CD8-positive, alpha-beta memory T cell (primary cell): ENCODE data around the gene KCNH3. TPM values are rescaled to one million over a fixed set of nuclear protein-coding genes. Genes with fewer than 3 reads are reported as not detected.
A peak's percentile ranks its signal among the peaks of the same experiment; 100 is the strongest.

Experiments
- CTCF ChIA-PET: fragments of 350-600 bp; sonication (Branson Sonifier 250); formaldehyde crosslinking; loops from one replicate; lab custom pipeline; 2021; ENCODE audit warnings: antibody characterized with exemption; lab: Charles Lee
- POLR2A ChIA-PET: fragments of 350-600 bp; sonication (Branson Sonifier 250); formaldehyde crosslinking; loops from one replicate; lab custom pipeline; 2021; ENCODE audit warnings: antibody characterized with exemption; lab: Charles Lee
- DNase-seq, 5 donors: peaks; one replicate each; pipeline versions ENCODE4 v3.0.0 to v3.0.0-alpha.2; 2020 to 2022; ENCODE audit warnings: mixed read lengths in 1 of 5
- H3K27ac ChIP-seq: one replicate; pipeline ENCODE4 v1.7.0; 2013; ENCODE audit warnings: low read depth, mild to moderate bottlenecking, low read length, moderate library complexity
- H3K27me3 ChIP-seq: 2 replicates; pipeline ENCODE4 v1.7.0; 2013; ENCODE audit warnings: low read length, mild to moderate bottlenecking; ENCODE audit not compliant: insufficient read depth, poor library complexity, severe bottlenecking
- H3K36me3 ChIP-seq: 2 replicates; pipeline ENCODE4 v1.7.0; 2013; ENCODE audit warnings: mild to moderate bottlenecking, low read length, moderate library complexity; ENCODE audit not compliant: insufficient read depth
- H3K4me1 ChIP-seq: 2 replicates; pipeline ENCODE4 v1.7.0; 2013; ENCODE audit warnings: mild to moderate bottlenecking, low read length, moderate library complexity; ENCODE audit not compliant: insufficient read depth
- H3K4me3 ChIP-seq: 2 replicates; pipeline ENCODE4 v1.7.0; 2013; ENCODE audit warnings: mild to moderate bottlenecking, low read length
- H3K9me3 ChIP-seq: 2 replicates; pipeline ENCODE4 v1.7.0; 2013; ENCODE audit warnings: mild to moderate bottlenecking, low read length
- H3K27ac Mint-ChIP-seq, 8 donors: one replicate each; pipeline ENCODE4 v1.8.0; 2020 to 2021; ENCODE audit warnings: mixed read lengths in 8 of 8, mild to moderate bottlenecking in 6 of 8, inconsistent platforms in 3 of 8, moderate library complexity in 3 of 8
- H3K27me3 Mint-ChIP-seq, 2 donors: one replicate each; pipeline ENCODE4 v1.8.0; 2020 to 2021; ENCODE audit warnings: mixed read lengths in 2 of 2, mild to moderate bottlenecking in 1 of 2, moderate library complexity in 1 of 2
- H3K36me3 Mint-ChIP-seq, 3 donors: one replicate each; pipeline ENCODE4 v1.8.0; 2020 to 2021; ENCODE audit warnings: mixed read lengths in 3 of 3, inconsistent platforms in 1 of 3, mild to moderate bottlenecking in 1 of 3
- H3K4me1 Mint-ChIP-seq, 3 donors: one replicate each; pipeline ENCODE4 v1.8.0; 2020 to 2021; ENCODE audit warnings: mixed read lengths in 3 of 3, inconsistent platforms in 1 of 3, mild to moderate bottlenecking in 1 of 3
- H3K4me3 Mint-ChIP-seq, 7 donors: one replicate each; pipeline ENCODE4 v1.8.0; 2020 to 2021; ENCODE audit warnings: mixed read lengths in 7 of 7, mild to moderate bottlenecking in 6 of 7, moderate library complexity in 4 of 7, inconsistent platforms in 2 of 7
- H3K9me3 Mint-ChIP-seq, 5 donors: one replicate each; pipeline ENCODE4 v1.8.0; 2020 to 2022; ENCODE audit warnings: mixed read lengths in 5 of 5, mild to moderate bottlenecking in 3 of 5, moderate library complexity in 2 of 5, inconsistent platforms in 1 of 5
- polyA plus RNA-seq: library from polyadenylated mRNA; unstranded; fragments of 300-500 nt; fragmentation: Illumina TruSeq; gene quantifications from one replicate; pipeline ENCODE4 v1.2.3, GENCODE V29; 2021
- total RNA-seq, 2 experiments: library from RNA; stranded (reverse); gene quantifications; one replicate each; pipeline ENCODE4 v1.2.3, GENCODE V29; 2021

Gene KCNH3
- total and polyA plus RNA-seq, 3 experiments from 2014 or later = 1.4 to 3.1 (median 2.5) TPM

DNA sequence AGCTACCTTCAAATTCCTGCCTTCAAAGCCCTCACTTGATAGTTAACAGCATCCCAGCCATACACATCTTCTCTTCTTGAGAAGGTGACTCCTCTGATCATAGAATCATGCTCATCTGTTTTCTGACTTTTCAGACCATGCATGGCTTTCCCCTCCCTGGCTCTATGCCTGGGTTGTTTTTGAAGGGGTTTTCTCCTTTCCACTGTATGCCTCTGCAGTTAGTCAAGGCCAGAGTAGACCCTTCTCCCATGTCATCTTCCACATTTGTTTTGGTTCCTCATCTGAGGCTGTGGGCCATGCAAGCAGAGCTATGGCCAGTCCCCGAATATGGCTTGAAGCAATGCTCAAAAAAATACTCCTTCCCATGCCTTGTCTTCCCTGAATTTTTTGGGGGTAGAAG is 43.4 kb downstream of the KCNH3 start:
- Mint-ChIP-seq H3K27me3 (no peaks in the 10 kb centered on the region), H3K27ac (no peak overlapping the region), H3K4me3 (no peak overlapping the region), H3K4me1 (peaks cover 5 to 11% (median 9%) of the 10 kb centered on the region in 3 donors), H3K36me3 (peaks cover 0 to 46% (median 10%) of the 10 kb centered on the region in 3 donors), H3K9me3 (no peaks in the 10 kb centered on the region)
- Histone ChIP-seq H3K9me3 (no peaks in the 10 kb centered on the region), H3K4me3 (no peak overlapping the region), H3K27me3 (no peaks in the 10 kb centered on the region), H3K36me3 (no peaks in the 10 kb centered on the region), H3K4me1 (peaks cover 8% of the 10 kb centered on the region), H3K27ac (no peak overlapping the region)
- no peak for DNase-seq
- POLR2A ChIA-PET = no interaction called here
- CTCF ChIA-PET = interaction anchor here (1.0 to 2.2 kb wide), 4 partner anchors 15 to 81 kb away, joined by 3 to 8 read pairs (median 4); no protein-coding TSS in a partner anchor

DNA sequence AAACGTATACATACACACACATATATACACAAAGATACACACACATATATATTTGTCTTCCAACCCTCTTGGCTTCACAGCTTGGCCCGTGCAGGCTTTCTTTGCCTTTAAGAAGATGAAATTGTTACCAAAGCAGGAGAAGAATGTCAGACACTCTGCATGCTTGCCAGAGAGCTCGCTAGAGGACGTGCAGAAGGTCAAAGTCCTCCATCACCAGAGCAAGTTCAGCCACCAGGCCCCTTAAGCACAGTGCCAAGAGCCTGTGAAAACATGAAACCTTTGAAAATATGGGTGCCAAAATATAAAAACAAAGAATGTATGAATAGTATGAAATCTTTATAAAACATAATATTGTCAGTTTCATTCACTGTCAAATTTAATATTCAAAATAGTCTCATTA is 44.0 kb downstream of the KCNH3 start:
- no peaks in the 10 kb centered on the region for H3K27me3 ChIP-seq
- DNase-seq = no peak
- no peaks in the 10 kb centered on the region for H3K27me3 Mint-ChIP-seq
- H3K27ac ChIP-seq = no peak overlapping the region
- CTCF ChIA-PET = interaction anchor here (1.0 kb wide), 1 partner anchor 16 kb away, joined by 3 read pairs; no protein-coding TSS in a partner anchor
- H3K4me1 Mint-ChIP-seq = peaks cover 5 to 11% (median 5%) of the 10 kb centered on the region in 3 donors
- H3K36me3 ChIP-seq = no peaks in the 10 kb centered on the region
- H3K4me3 Mint-ChIP-seq = no peak overlapping the region
- H3K9me3 Mint-ChIP-seq = no peaks in the 10 kb centered on the region
- H3K27ac Mint-ChIP-seq = no peak overlapping the region
- H3K4me1 ChIP-seq = peaks cover 8% of the 10 kb centered on the region
- H3K4me3 ChIP-seq = no peak overlapping the region
- H3K36me3 Mint-ChIP-seq = peaks cover 0 to 41% (median 10%) of the 10 kb centered on the region in 3 donors
- POLR2A ChIA-PET = no interaction called here
- no peaks in the 10 kb centered on the region for H3K9me3 ChIP-seq

DNA sequence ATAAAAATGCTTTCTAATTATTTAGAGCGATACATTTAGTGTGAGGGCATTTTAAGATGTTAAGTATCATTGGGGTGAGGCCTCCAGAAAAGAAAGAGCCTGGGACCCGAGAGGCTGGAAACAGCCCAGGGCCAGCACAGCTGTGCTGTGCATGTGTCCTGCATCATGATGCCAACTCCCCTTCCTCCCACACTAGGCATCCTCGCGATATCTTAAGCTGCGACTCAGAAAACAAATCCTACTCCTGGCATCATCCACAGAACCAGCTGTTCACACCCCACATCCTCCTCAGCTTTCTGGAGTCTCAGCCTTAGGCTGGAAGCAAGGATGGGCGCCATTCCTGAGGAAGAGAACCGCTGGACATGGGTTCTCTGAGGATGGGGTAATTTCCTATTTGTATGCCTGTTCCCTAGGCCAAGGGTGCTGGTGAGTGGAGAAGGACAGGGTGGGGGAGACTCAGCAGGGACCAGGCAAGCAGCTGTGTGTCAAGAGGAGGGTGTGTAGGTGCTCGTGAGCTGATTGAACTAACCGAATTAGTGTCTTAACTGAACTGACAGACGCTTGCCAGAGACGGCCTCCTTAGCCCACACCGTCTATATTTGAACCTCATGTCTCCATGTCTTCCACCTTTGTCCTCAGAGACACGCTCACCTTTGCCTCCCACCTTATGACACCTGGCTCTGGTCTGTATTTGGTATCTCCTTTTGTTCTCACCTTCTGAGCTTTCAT is 44.7 kb downstream of the KCNH3 start:
- Histone ChIP-seq H3K27ac (no peak overlapping the region), H3K4me1 (peaks cover 8% of the 10 kb centered on the region), H3K4me3 (no peak overlapping the region), H3K27me3 (no peaks in the 10 kb centered on the region), H3K9me3 (no peaks in the 10 kb centered on the region), H3K36me3 (no peaks in the 10 kb centered on the region)
- H3K9me3 Mint-ChIP-seq = no peaks in the 10 kb centered on the region
- H3K4me1 Mint-ChIP-seq = peaks cover 4 to 11% (median 5%) of the 10 kb centered on the region in 3 donors
- peak overlapping the region in 1 of 8 donors; percentile 73 for H3K27ac Mint-ChIP-seq
- ChIA-PET POLR2A (no interaction called here), CTCF (no interaction called here)
- H3K4me3 Mint-ChIP-seq = no peak overlapping the region
- DNase-seq = no peak
- peaks cover 0 to 39% (median 9%) of the 10 kb centered on the region in 3 donors for H3K36me3 Mint-ChIP-seq
- no peaks in the 10 kb centered on the region for H3K27me3 Mint-ChIP-seq

DNA sequence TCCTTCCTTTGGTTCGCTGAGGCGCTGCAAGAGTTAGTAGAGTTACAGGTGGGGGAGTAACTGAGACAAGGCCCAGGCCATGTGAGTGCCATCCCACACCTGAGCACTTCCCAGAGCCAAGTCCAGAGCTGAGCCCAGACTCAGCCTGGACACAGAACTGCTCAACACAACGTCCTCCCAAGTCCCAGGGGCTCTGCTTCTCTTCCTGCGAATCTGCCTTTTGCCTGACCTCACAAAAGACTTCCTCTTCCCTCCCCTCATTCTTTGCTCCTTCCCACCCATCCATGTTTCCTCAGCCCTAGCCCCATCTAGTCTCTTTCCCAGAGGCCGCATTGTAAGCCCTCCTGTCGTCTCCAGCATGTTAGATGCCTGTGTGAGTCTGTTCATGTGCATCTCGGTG is 45.8 kb downstream of the KCNH3 start:
- Mint-ChIP-seq H3K27ac (peak overlapping the region in 2 of 8 donors; percentile 40 to 47), H3K4me1 (peaks cover 4 to 11% (median 5%) of the 10 kb centered on the region in 3 donors), H3K9me3 (no peaks in the 10 kb centered on the region), H3K27me3 (no peaks in the 10 kb centered on the region), H3K36me3 (peaks cover 0 to 39% (median 10%) of the 10 kb centered on the region in 3 donors), H3K4me3 (no peak overlapping the region)
- Histone ChIP-seq H3K9me3 (no peaks in the 10 kb centered on the region), H3K36me3 (no peaks in the 10 kb centered on the region), H3K27ac (no peak overlapping the region), H3K4me1 (peaks cover 8% of the 10 kb centered on the region), H3K4me3 (no peak overlapping the region), H3K27me3 (no peaks in the 10 kb centered on the region)
- POLR2A ChIA-PET = no interaction called here
- DNase-seq = no peak
- CTCF ChIA-PET = interaction anchor here (1.3 kb wide), 1 partner anchor 38 kb away, joined by 3 read pairs; the partner anchor contains the start of gene PRPF40B

DNA sequence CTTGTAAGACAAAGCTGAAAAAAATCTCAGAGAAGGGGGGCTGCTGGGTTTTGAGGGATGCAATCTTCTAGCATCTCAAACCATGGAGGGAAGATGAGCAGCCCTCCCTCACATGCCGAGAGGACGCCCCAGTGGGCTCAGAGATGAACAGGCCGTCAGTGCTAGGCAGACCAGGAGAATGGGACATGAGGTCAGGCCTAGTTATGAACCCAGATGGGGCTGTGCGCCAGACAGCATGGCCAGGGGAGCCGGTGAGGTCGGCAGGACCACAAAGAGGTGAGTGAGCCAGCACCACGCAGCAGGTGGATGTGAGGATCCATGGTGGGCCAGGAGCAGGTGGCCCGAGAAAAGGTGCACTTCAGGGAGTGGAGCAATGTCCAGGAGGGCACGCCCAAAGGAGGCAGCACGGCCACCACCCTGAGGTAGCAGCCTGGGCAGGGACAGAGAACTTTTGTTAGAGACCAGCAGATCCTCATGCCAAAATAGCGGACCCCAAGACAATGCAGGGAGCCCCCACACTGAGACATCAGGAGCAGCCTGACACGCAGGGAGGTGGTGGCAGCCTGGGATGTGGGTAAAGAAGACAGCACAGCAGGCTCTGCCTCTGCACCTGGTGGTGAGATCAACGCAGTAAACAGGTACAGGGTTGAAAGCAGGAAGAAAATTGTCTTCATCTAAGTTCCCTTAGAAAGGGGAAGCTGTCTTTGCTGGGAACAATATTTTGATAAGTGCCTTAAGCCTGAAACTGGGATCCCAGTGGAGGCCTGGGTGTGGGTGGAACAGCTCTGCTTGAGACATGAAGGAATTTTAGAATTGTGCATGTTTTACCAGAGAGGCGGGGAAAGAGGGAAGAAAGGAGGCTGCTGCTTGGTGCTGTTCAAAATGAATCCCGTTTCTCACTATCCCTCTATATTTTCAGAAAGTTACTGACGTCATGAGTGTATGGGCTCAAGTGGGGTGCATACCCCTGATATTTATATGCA is 46.9 kb downstream of the KCNH3 start:
- no peak overlapping the region for H3K4me3 Mint-ChIP-seq
- no peak for DNase-seq
- POLR2A ChIA-PET = no interaction called here
- no peak overlapping the region for H3K27ac Mint-ChIP-seq
- H3K36me3 Mint-ChIP-seq = peaks cover 9 to 39% (median 12%) of the 10 kb centered on the region in 3 donors
- no peak overlapping the region for H3K4me3 ChIP-seq
- peaks cover 0 to 2% (median 0%) of the 10 kb centered on the region in 5 donors for H3K9me3 Mint-ChIP-seq
- H3K9me3 ChIP-seq = no peaks in the 10 kb centered on the region
- H3K27ac ChIP-seq = no peak overlapping the region
- CTCF ChIA-PET = interaction anchor here (1.1 to 1.3 kb wide), 2 partner anchors 19 to 37 kb away, joined by 3 read pairs; partner anchors contain the start of genes FAM186B and PRPF40B
- no peaks in the 10 kb centered on the region for H3K27me3 ChIP-seq
- H3K4me1 ChIP-seq = peaks cover 2% of the 10 kb centered on the region
- H3K4me1 Mint-ChIP-seq = peaks cover 0 to 5% (median 1%) of the 10 kb centered on the region in 3 donors
- no peaks in the 10 kb centered on the region for H3K27me3 Mint-ChIP-seq
- no peaks in the 10 kb centered on the region for H3K36me3 ChIP-seq

GRCh38 chr12:49587174-49587908 is 48.5 kb downstream of the KCNH3 start:
- no peaks in the 10 kb centered on the region for H3K27me3 ChIP-seq
- POLR2A ChIA-PET = no interaction called here
- Mint-ChIP-seq H3K27ac (no peak overlapping the region), H3K4me1 (peaks cover 0 to 1% (median 0%) of the 10 kb centered on the region in 3 donors), H3K27me3 (no peaks in the 10 kb centered on the region), H3K9me3 (peaks cover 0 to 3% (median 0%) of the 10 kb centered on the region in 5 donors), H3K36me3 (peaks cover 14 to 42% (median 16%) of the 10 kb centered on the region in 3 donors), H3K4me3 (no peak overlapping the region)
- CTCF ChIA-PET = no interaction called here
- no peaks in the 10 kb centered on the region for H3K4me1 ChIP-seq
- H3K36me3 ChIP-seq = no peaks in the 10 kb centered on the region
- DNase-seq = no peak
- H3K4me3 ChIP-seq = no peak overlapping the region
- no peaks in the 10 kb centered on the region for H3K9me3 ChIP-seq
- H3K27ac ChIP-seq = no peak overlapping the region

DNA sequence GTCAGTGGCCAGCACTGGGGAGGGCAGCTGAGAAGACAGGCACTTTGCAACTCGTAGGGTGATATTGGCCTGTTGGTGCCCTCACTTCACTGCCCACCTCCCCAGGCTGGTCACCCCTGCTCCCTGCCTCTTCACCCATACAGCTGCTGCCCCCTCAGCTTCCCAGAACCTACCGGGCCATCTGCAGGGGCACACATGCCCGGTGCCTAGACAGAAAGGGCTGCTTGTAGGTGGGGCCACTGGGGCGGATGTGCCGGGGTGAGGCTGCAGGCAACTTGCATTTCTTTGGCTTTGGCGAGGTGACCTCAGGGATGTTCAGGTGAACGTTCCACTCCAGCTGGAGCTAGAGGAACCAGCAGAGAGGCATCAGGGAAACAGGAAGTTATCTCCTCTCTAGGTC is 49.5 kb downstream of the KCNH3 start:
- H3K9me3 ChIP-seq = no peaks in the 10 kb centered on the region
- H3K27me3 ChIP-seq = no peaks in the 10 kb centered on the region
- H3K9me3 Mint-ChIP-seq = peaks cover 0 to 3% (median 0%) of the 10 kb centered on the region in 5 donors
- H3K4me1 Mint-ChIP-seq = peaks cover 0 to 1% (median 0%) of the 10 kb centered on the region in 3 donors
- H3K36me3 ChIP-seq = no peaks in the 10 kb centered on the region
- H3K27me3 Mint-ChIP-seq = no peaks in the 10 kb centered on the region
- POLR2A ChIA-PET = no interaction called here
- peaks cover 14 to 36% (median 15%) of the 10 kb centered on the region in 3 donors for H3K36me3 Mint-ChIP-seq
- CTCF ChIA-PET = no interaction called here
- no peak overlapping the region for H3K27ac ChIP-seq
- no peak for DNase-seq
- no peak overlapping the region for H3K4me3 Mint-ChIP-seq
- H3K27ac Mint-ChIP-seq = no peak overlapping the region
- no peak overlapping the region for H3K4me3 ChIP-seq
- no peaks in the 10 kb centered on the region for H3K4me1 ChIP-seq
